ENCODE measurements around the gene SLC35F1.
"Not testable (repeated sequence)": the region's sequence is repeated elsewhere in the genome, so short reads cannot be mapped to it uniquely, and the experiment has no call there.

The SLC35F1 gene

DNA sequence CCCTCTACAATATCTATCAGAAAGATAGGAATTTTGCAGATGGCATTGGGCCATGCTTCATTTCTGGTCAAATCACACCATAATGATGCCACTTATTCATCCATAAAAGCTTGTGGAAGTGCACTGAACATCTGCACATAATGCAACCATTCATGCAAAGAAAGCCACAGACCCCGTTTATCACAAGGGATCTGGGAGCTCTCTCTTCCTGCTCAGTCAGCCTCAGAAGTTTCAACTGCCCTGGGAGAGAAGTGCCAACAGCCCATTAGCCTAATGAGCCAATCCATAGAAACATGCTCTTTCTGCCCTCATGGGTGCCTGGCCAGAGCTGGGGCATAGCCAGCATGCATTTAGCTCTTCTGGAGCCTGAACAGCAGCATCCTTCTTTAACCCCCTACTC is 85.8 kb downstream of the SLC35F1 start:
- ChIA-PET POLR2A (no interaction called here), CTCF (interaction anchor here (1.0 to 1.5 kb wide), 2 partner anchors 9 to 12 kb away, joined by 3 to 5 read pairs; no protein-coding TSS in a partner anchor)
- no peak for DNase-seq (ENCODE audit: extremely low spot score)
- TF ChIP-seq, protein P1, sequence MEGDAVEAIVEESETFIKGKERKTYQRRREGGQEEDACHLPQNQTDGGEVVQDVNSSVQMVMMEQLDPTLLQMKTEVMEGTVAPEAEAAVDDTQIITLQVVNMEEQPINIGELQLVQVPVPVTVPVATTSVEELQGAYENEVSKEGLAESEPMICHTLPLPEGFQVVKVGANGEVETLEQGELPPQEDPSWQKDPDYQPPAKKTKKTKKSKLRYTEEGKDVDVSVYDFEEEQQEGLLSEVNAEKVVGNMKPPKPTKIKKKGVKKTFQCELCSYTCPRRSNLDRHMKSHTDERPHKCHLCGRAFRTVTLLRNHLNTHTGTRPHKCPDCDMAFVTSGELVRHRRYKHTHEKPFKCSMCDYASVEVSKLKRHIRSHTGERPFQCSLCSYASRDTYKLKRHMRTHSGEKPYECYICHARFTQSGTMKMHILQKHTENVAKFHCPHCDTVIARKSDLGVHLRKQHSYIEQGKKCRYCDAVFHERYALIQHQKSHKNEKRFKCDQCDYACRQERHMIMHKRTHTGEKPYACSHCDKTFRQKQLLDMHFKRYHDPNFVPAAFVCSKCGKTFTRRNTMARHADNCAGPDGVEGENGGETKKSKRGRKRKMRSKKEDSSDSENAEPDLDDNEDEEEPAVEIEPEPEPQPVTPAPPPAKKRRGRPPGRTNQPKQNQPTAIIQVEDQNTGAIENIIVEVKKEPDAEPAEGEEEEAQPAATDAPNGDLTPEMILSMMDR (IDR thresholded peaks at IDR 0.05; ENCODE audit: control extremely low read depth, extremely low read depth, low read depth, missing control alignments), result no peak

DNA sequence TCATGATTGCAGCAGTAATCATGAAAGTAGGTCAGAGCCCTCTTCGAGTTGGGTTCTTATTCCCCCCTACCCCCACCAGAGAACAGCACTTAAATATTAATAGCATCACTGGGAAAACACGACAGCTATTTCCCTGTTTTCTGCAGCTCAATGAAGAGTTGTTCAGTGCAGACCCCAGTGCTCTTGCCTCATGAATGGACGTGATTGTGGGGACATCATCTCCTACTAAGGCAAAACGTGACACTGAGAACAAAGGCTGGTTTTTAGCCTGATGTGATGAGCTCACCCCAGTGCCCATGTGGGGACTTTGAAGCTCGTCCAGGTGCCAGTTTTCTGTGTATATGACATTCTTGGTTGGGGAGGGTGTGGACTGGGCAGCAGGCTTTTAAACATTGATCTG is 105.9 kb downstream of the SLC35F1 start:
- no peak for DNase-seq (ENCODE audit: extremely low spot score)
- ChIA-PET POLR2A (no interaction called here), CTCF (interaction anchor here (1.4 to 1.8 kb wide), 2 partner anchors 11 to 20 kb away, joined by 3 read pairs; no protein-coding TSS in a partner anchor)
- TF ChIP-seq, protein P1 (IDR thresholded peaks at IDR 0.05; ENCODE audit: control extremely low read depth, extremely low read depth, low read depth, missing control alignments), result no peak

DNA sequence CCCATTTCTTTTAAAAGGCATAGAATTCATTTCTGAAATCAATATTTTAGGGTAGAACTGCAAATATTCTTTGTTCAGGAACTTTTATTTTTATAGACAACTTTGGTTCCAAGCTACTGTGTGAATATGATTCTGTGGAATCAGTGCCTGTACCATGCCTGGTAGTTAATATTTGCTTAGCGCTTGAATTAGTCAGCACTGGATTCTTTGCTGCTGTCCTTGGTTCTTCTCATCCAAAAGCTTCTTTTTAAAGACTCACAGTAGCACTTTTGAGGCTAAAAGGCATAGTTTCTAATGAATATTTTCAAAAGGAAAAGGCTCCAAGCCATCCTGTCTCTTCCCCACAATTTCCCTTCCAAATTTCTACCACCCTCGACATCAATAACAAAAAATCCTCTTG is 109.5 kb downstream of the SLC35F1 start:
- DNase-seq (ENCODE audit: extremely low spot score), result no peak
- ChIA-PET CTCF (no interaction called here), POLR2A (no interaction called here)
- TF ChIP-seq, protein P1 (IDR thresholded peaks at IDR 0.05; ENCODE audit: control extremely low read depth, extremely low read depth, low read depth, missing control alignments), result no peak

DNA sequence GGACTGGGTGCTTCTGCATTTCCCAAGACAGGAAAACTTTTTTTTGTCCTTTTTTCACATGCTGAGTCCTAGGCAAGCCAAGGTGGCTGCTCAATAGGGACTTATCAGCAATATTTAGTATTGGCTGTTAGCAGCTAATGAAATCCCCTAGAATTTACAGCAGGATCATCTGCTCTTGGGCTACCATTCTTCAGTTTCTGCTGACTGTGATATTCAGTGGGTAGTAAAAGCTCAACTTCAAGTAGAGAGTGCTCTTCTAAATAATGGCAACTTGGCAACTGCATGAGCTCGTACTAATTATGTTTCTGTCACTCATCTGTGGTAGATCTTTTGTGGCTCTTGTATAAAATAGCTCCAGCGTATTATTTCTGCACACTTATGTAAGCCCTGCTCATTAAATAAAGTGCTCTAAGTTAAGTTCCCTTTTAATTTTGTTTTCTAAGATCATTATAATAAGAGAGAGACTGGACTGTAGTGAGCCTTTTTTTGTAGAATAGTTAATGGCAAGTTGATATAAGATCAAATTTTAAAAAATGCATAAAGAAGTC is 110.3 kb downstream of the SLC35F1 start:
- TF ChIP-seq, protein P1 (IDR thresholded peaks at IDR 0.05; ENCODE audit: control extremely low read depth, extremely low read depth, low read depth, missing control alignments), result no peak
- POLR2A ChIA-PET, result no interaction called here
- CTCF ChIA-PET, result no interaction called here
- DNase-seq (ENCODE audit: extremely low spot score), result no peak

DNA sequence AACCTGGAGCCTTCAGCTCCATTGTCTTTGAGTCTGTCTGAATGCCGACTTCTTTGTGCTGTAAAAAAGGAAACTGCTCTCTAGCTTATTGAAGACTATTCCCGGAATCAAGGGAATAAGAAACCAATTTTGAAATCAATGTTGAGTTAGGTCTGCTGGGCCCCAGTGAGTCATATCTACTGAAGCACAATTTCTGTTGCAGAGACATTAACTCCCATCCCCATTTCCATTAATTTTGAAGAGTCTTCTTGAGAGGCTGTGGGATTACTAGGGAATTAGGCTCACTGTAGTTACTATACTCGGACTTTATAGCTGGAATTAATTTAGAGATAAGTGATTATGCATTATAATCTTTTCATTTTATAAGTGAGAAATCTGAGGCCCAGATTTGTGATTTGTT is 116.7 kb downstream of the SLC35F1 start:
- DNase-seq (ENCODE audit: extremely low spot score), result no peak
- TF ChIP-seq, protein P1 (IDR thresholded peaks at IDR 0.05; ENCODE audit: control extremely low read depth, extremely low read depth, low read depth, missing control alignments), result no peak
- ChIA-PET POLR2A (no interaction called here), CTCF (interaction anchor here (1.0 kb wide), 1 partner anchor 11 kb away, joined by 3 read pairs; no protein-coding TSS in a partner anchor)

DNA sequence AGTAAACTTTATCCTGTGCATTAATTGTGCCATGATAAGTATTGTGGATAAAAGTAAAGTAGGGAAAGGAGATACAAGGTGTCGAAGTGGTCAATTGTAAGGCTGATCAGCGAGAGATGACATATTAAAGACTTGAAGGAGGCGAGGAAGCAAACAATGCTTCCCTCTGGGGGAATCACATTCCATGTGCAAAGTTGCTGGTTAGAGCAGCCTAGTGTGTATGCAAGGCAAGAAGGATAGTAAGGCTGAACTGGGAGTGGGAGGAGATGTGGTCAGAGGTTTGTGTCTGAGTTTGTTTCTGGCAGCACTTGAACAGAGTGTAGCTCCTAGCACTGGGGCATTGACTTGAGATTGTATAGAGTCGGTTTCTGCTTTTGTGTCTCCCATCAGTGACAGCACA is 122.9 kb downstream of the SLC35F1 start:
- no peak for DNase-seq (ENCODE audit: extremely low spot score)
- TF ChIP-seq, protein P1 (IDR thresholded peaks at IDR 0.05; ENCODE audit: control extremely low read depth, extremely low read depth, low read depth, missing control alignments), result no peak
- POLR2A ChIA-PET, result no interaction called here
- CTCF ChIA-PET, result no interaction called here

DNA sequence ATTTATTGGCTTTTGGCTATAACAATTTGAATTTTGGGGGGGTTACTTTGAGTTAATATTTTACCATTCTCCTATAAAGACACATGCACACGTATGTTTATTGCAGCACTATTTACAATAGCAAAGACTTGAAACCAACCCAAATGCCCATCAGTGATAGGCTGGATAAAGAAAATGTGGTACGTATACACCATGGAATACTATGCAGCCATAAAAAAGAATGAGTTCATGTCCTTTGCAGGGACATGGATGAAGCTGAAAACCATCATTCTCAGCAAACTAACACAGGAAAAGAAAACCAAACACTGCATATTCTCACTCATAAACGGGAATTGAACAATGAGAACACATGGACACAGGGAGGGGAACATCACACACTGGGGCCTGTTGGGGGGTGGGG is 130.4 kb downstream of the SLC35F1 start:
- POLR2A ChIA-PET; CTCF ChIA-PET; DNase-seq (ENCODE audit: extremely low spot score): not testable (repeated sequence)

Data from GM10248 (cell line).